Trophoblast cell (in vitro differentiated cells and primary cell): ENCODE results near the gene GPX5.

Source experiments
- DNase-seq, 2 donors: peaks; one replicate each; pipeline ENCODE4 v3.0.0-alpha.2; 2016
- H2AFZ ChIP-seq: 2 replicates; pipeline ENCODE4 v1.6.1; 2013; ENCODE audit warnings: low read length, moderate library complexity, mild to moderate bottlenecking; ENCODE audit not compliant: insufficient read depth, poor library complexity
- H2AK5ac ChIP-seq: 2 replicates; pipeline ENCODE4 v1.6.1; 2013; ENCODE audit warnings: mild to moderate bottlenecking, low read length
- H2BK120ac ChIP-seq: 2 replicates; pipeline ENCODE4 v1.6.1; 2013; ENCODE audit warnings: low read length, mild to moderate bottlenecking, moderate library complexity; ENCODE audit not compliant: insufficient read depth, poor library complexity
- H2BK12ac ChIP-seq: 2 replicates; pipeline ENCODE4 v1.6.1; 2013; ENCODE audit warnings: mild to moderate bottlenecking, low read length, moderate library complexity
- H2BK5ac ChIP-seq: 2 replicates; pipeline ENCODE4 v1.6.1; 2013; ENCODE audit warnings: low read length, low read depth, moderate library complexity, mild to moderate bottlenecking; ENCODE audit not compliant: poor library complexity
- H3K14ac ChIP-seq: 2 replicates; pipeline ENCODE4 v1.6.1; 2013; ENCODE audit warnings: mild to moderate bottlenecking, low read length
- H3K18ac ChIP-seq: 2 replicates; pipeline ENCODE4 v1.6.1; 2013; ENCODE audit warnings: mild to moderate bottlenecking, low read length
- H3K23ac ChIP-seq: 2 replicates; pipeline ENCODE4 v1.6.1; 2013; ENCODE audit warnings: low read length
- H3K27ac ChIP-seq: 2 replicates; pipeline ENCODE4 v1.5.1; 2013; ENCODE audit warnings: low read depth, mild to moderate bottlenecking, inconsistent platforms, low read length, moderate library complexity
- H3K27me3 ChIP-seq: 2 replicates; pipeline ENCODE4 v1.6.1; 2013; ENCODE audit warnings: inconsistent platforms, mild to moderate bottlenecking, low read length, moderate library complexity; ENCODE audit not compliant: insufficient read depth
- H3K36me3 ChIP-seq, 2 experiments: 1 replicate in 1 of 2; 2 replicates in 1 of 2; pipeline ENCODE4 v1.6.1; 2013; ENCODE audit warnings: low read length in 2 of 2, mild to moderate bottlenecking in 2 of 2, moderate library complexity in 1 of 2; ENCODE audit not compliant: insufficient read depth in 2 of 2, control insufficient read depth in 1 of 2
- H3K4ac ChIP-seq: 2 replicates; pipeline ENCODE4 v1.6.1; 2013; ENCODE audit warnings: low read depth, mild to moderate bottlenecking, low read length, moderate library complexity
- H3K4me1 ChIP-seq, 2 experiments: 1 replicate in 1 of 2; 2 replicates in 1 of 2; pipeline ENCODE4 v1.6.1; 2013; ENCODE audit warnings: low read length in 2 of 2, mild to moderate bottlenecking in 2 of 2, moderate library complexity in 1 of 2; ENCODE audit not compliant: insufficient read depth in 2 of 2, control insufficient read depth in 1 of 2
- H3K4me2 ChIP-seq: 2 replicates; pipeline ENCODE4 v1.6.1; 2013; ENCODE audit warnings: inconsistent platforms, mild to moderate bottlenecking, low read length, moderate library complexity
- H3K4me3 ChIP-seq: 2 replicates; pipeline ENCODE4 v1.5.1; 2013; ENCODE audit warnings: mild to moderate bottlenecking, low read depth, low read length, inconsistent platforms
- H3K79me1 ChIP-seq: one replicate; pipeline ENCODE4 v1.6.1; 2013; ENCODE audit warnings: low read length
- H3K79me2 ChIP-seq: 2 replicates; pipeline ENCODE4 v1.6.1; 2013; ENCODE audit warnings: low read length, mild to moderate bottlenecking; ENCODE audit not compliant: control insufficient read depth, insufficient read depth, poor library complexity
- H3K9ac ChIP-seq: 2 replicates; pipeline ENCODE4 v1.6.1; 2013; ENCODE audit warnings: mild to moderate bottlenecking, low read length
- H3K9me3 ChIP-seq: 2 replicates; pipeline ENCODE4 v1.6.1; 2013; ENCODE audit warnings: low read depth, mild to moderate bottlenecking, control low read depth, inconsistent platforms, low read length; ENCODE audit not compliant: insufficient read depth
- H4K12ac ChIP-seq: 2 replicates; pipeline ENCODE4 v1.6.1; 2013; ENCODE audit warnings: low read depth, mild to moderate bottlenecking, low read length, moderate library complexity
- H4K8ac ChIP-seq: 2 replicates; pipeline ENCODE4 v1.6.1; 2013; ENCODE audit warnings: low read depth, mild to moderate bottlenecking, low read length, moderate library complexity
- H4K91ac ChIP-seq: one replicate; pipeline ENCODE4 v1.6.1; 2013; ENCODE audit warnings: low read depth, mild to moderate bottlenecking, low read length, moderate library complexity
- WGBS: extraction: QIAGEN DNeasy Blood & Tissue Kit; methylation state at CpG from one replicate; pipeline ENCODE4 v1.1.7; 2013; ENCODE audit warnings: missing lambda C conversion rate; ENCODE audit not compliant: insufficient read length, insufficient coverage; ENCODE audit errors: extremely low coverage; 5-methylcytosine and 5-hydroxymethylcytosine counted together

GPX5 gene

DNA sequence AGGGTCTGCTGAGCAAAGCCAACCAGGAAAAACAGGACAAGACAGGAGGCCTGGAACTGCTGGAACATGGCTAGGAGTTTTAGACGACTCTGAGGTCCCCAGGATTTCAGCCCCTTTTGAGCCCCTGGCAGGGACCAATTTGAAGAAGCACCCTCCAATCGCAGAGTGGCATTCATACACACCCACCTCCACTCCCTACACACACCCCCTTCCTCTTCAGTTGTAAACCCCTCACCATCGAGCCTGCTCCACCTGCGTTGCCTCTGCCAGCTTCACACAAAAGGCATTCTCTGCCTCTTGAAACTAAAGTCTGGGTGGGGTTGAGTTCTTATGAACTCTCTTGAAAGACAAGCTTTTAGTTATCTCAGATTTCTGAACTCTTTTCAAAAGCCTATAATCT lies 10.0 kb upstream of the GPX5 start, which contains the start of gene GPX6:
TSS of gene GPX6 (minus strand) at position 118 of the 400 bp plus-strand sequence. CDS start at position 68, 50 bp downstream.
- Histone ChIP-seq H3K18ac (no peak within 1 kb of the TSS), H3K36me3 (no peaks in the 10 kb centered on the region), H4K91ac (no peak within 1 kb of the TSS), H2AK5ac (no peak within 1 kb of the TSS), H2BK12ac (no peak within 1 kb of the TSS), H3K4me3 (no peak within 1 kb of the TSS), H3K27me3 (no peaks in the 10 kb centered on the region), H2AFZ (no peak within 1 kb of the TSS), H3K23ac (no peak within 1 kb of the TSS), H3K4me2 (no peak within 1 kb of the TSS), H2BK5ac (no peak within 1 kb of the TSS), H3K4me1 (no peaks in the 10 kb centered on the region), H4K12ac (no peak within 1 kb of the TSS), H3K9ac (no peak within 1 kb of the TSS), H3K79me2 (no peaks in the 10 kb centered on the region), H3K14ac (no peak within 1 kb of the TSS), H3K79me1 (no peaks in the 10 kb centered on the region), H3K9me3 (peaks cover 2% of the 10 kb centered on the region), H4K8ac (no peak within 1 kb of the TSS), H3K27ac (no peak within 1 kb of the TSS), H3K4ac (no peak within 1 kb of the TSS), H2BK120ac (no peak within 1 kb of the TSS)
- WGBS, result no CpG with 5 or more reads among the region's 4 CpGs
- DNase-seq, result no peak

DNA sequence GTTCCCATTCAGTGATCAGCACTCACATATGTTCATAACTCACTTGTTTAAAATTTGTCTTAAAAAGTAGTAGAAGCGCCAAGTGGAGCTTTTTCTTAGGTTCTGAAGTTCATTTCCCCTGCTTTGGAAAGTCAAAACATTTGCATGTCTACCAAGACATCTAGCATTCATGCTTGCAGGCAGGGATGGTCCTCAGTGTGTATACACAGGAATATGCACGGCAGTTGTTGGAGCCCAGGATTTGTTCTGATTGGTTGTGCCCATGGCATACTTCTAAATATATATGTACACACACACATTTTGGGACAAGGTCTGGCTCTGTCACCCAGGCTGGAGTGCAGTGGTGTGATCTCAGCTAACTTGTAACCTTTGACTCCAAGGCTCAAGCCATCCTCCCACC lies 7.7 kb upstream of the GPX5 start:
- no peak overlapping the region for H3K4me2 ChIP-seq
- H2AK5ac ChIP-seq, result no peak overlapping the region
- H3K4me1 ChIP-seq, result no peaks in the 10 kb centered on the region
- H3K27ac ChIP-seq, result no peak overlapping the region
- no peaks in the 10 kb centered on the region for H3K36me3 ChIP-seq
- no peak overlapping the region for H3K4me3 ChIP-seq
- no peaks in the 10 kb centered on the region for H3K27me3 ChIP-seq
- no peaks in the 10 kb centered on the region for H3K79me1 ChIP-seq
- H3K4ac ChIP-seq, result no peak overlapping the region
- H3K79me2 ChIP-seq, result no peaks in the 10 kb centered on the region
- H2BK120ac ChIP-seq, result no peak overlapping the region
- H3K9me3 ChIP-seq, result no peaks in the 10 kb centered on the region
- H4K12ac ChIP-seq, result no peak overlapping the region
- no peak overlapping the region for H3K18ac ChIP-seq
- H3K23ac ChIP-seq, result no peak overlapping the region
- H3K9ac ChIP-seq, result no peak overlapping the region
- no peak overlapping the region for H3K14ac ChIP-seq
- no peak overlapping the region for H2AFZ ChIP-seq
- H4K91ac ChIP-seq, result no peak overlapping the region
- H2BK12ac ChIP-seq, result no peak overlapping the region
- H2BK5ac ChIP-seq, result no peak overlapping the region
- no peak overlapping the region for H4K8ac ChIP-seq
- DNase-seq, result no peak
- WGBS, result no CpG with 5 or more reads among the region's 2 CpGs

DNA sequence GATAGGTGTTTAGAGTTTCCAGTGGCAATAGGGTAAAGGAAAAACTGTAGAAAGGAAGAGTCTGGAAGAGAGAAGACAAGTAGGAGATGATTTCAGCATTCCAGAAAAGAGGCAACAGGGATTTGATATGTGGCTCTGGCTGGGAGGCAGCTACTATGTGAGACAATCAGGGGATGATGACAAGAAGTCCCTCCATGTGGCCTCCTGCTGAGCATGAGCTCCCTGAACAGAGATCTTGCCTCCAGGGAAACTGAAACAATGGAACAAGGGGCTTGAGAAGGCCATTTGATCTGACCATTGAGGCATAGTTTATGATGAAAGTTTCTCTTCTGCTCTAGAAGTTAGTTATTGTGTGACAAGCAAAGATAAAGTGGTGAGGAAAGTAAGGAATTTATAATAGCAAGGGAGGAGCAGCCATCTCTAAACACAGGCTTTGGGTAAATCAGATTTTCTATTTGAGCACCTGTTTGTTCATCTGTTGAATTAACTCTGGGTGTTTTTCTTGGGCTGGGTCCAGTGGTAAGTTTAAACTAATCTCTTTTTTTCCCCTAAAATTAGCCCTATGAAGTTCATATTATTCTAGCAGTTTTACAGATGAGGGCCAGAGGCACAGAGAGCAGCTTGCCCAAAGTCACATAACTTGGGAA lies 3.0 kb upstream of the GPX5 start:
- no peak overlapping the region for H4K8ac ChIP-seq
- H4K91ac ChIP-seq, result no peak overlapping the region
- no peaks in the 10 kb centered on the region for H3K27me3 ChIP-seq
- H3K9ac ChIP-seq, result no peak overlapping the region
- no peak overlapping the region for H2BK12ac ChIP-seq
- no peak overlapping the region for H3K4me3 ChIP-seq
- peaks cover 4% of the 10 kb centered on the region in 2 experiments for H3K4me1 ChIP-seq
- no peak overlapping the region for H2BK5ac ChIP-seq
- no peak overlapping the region for H3K27ac ChIP-seq
- no peaks in the 10 kb centered on the region for H3K79me1 ChIP-seq
- H2AFZ ChIP-seq, result no peak overlapping the region
- H3K36me3 ChIP-seq, result no peaks in the 10 kb centered on the region
- no peak overlapping the region for H3K4me2 ChIP-seq
- no peak for DNase-seq
- no peaks in the 10 kb centered on the region for H3K79me2 ChIP-seq
- no peak overlapping the region for H2AK5ac ChIP-seq
- H4K12ac ChIP-seq, result no peak overlapping the region
- H3K18ac ChIP-seq, result no peak overlapping the region
- no peaks in the 10 kb centered on the region for H3K9me3 ChIP-seq
- no peak overlapping the region for H2BK120ac ChIP-seq
- no peak overlapping the region for H3K23ac ChIP-seq
- no peak overlapping the region for H3K4ac ChIP-seq
- H3K14ac ChIP-seq, result no peak overlapping the region

DNA sequence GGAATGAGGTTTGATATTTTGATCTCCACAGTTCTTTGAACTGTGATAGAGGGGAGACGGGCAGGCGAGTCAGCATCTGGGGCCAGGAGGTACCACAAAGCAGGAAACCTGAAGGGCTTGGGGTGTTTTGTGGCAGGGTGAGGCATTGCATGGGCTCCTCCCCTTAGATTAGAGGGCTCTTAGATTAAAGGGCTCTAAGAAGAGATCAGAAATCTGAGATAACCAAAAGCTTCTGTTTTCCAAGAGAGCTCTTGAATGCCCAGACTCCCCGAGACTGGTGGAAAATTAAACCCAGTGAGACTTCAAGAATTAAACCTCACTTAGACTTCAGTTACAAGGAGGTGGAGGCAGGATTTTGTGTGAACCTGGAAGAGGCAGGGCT lies 2.4 kb upstream of the GPX5 start:
- Histone ChIP-seq H3K9me3 (no peaks in the 10 kb centered on the region), H2AK5ac (no peak overlapping the region), H3K79me1 (no peaks in the 10 kb centered on the region), H3K4ac (no peak overlapping the region), H2BK120ac (no peak overlapping the region), H3K23ac (no peak overlapping the region), H3K27ac (no peak overlapping the region), H2BK5ac (no peak overlapping the region), H3K4me2 (no peak overlapping the region), H3K14ac (no peak overlapping the region), H4K12ac (no peak overlapping the region), H3K4me1 (peaks cover 4% of the 10 kb centered on the region in 2 experiments), H2BK12ac (no peak overlapping the region), H3K79me2 (no peaks in the 10 kb centered on the region), H2AFZ (no peak overlapping the region), H3K18ac (no peak overlapping the region), H3K36me3 (no peaks in the 10 kb centered on the region), H3K4me3 (no peak overlapping the region), H4K8ac (no peak overlapping the region), H4K91ac (no peak overlapping the region), H3K9ac (no peak overlapping the region), H3K27me3 (no peaks in the 10 kb centered on the region)
- no peak for DNase-seq
- no CpG with 5 or more reads among the region's 3 CpGs for WGBS
